Fibroblast of lung (primary cell): Measurements from ENCODE around the gene LRP1-AS. TPM values are rescaled to one million over a fixed set of nuclear protein-coding genes. Genes with fewer than 3 reads are reported as not detected.
"Not testable (repeated sequence)": the region's sequence is repeated elsewhere in the genome, so short reads cannot be mapped to it uniquely, and the experiment has no call there.

Experiments used
- DNase-seq, 2 donors: peaks; one replicate each; pipeline versions ENCODE4 v3.0.0 to v3.0.0-alpha.2; 2010; ENCODE audit warnings: low read depth in 2 of 2
- H2AFZ ChIP-seq: 2 replicates; pipeline ENCODE4 v1.5.1; 2012; ENCODE audit warnings: low read length, control low read depth, inconsistent platforms
- H3K27ac ChIP-seq: 2 replicates; pipeline ENCODE4 v1.5.1; 2011; ENCODE audit warnings: low read length, control low read depth; ENCODE audit not compliant: insufficient read depth
- H3K27me3 ChIP-seq: 2 replicates; pipeline ENCODE4 v1.5.1; 2011; ENCODE audit warnings: mild to moderate bottlenecking, low read length; ENCODE audit not compliant: control insufficient read depth, insufficient read depth
- H3K36me3 ChIP-seq: 2 replicates; pipeline ENCODE4 v1.5.1; 2011; ENCODE audit warnings: low read length; ENCODE audit not compliant: control insufficient read depth, insufficient read depth
- H3K4me1 ChIP-seq: 2 replicates; pipeline ENCODE4 v1.5.1; 2011; ENCODE audit warnings: low read length; ENCODE audit not compliant: control insufficient read depth, insufficient read depth; ENCODE audit errors: extremely low read depth
- H3K4me2 ChIP-seq: 2 replicates; pipeline ENCODE4 v1.5.1; 2011; ENCODE audit warnings: low read length, control low read depth; ENCODE audit not compliant: insufficient read depth; ENCODE audit errors: extremely low read depth
- H3K4me3 ChIP-seq, 4 experiments: fragments of 200-600 bp in 1 of 4; sonication (generic) in 1 of 4; replicated peaks in 1 of 4; 2 replicates each; pipeline ENCODE4 v1.5.1; 2011 to 2016; ENCODE audit warnings: low read length in 4 of 4, low read depth in 3 of 4, mild to moderate bottlenecking in 3 of 4, control low read depth in 2 of 4, inconsistent platforms in 1 of 4, mixed read lengths in 1 of 4; ENCODE audit not compliant: insufficient read depth in 1 of 4; ENCODE audit errors: control extremely low read depth in 1 of 4
- H3K79me2 ChIP-seq: 2 replicates; pipeline ENCODE4 v1.5.1; 2012; ENCODE audit warnings: mild to moderate bottlenecking, low read length, inconsistent platforms; ENCODE audit not compliant: control insufficient read depth, insufficient read depth
- H3K9ac ChIP-seq: 2 replicates; pipeline ENCODE4 v1.5.1; 2011; ENCODE audit warnings: mild to moderate bottlenecking, low read length, control low read depth; ENCODE audit not compliant: insufficient read depth
- H3K9me3 ChIP-seq: 2 replicates; pipeline ENCODE4 v1.5.1; 2012; ENCODE audit warnings: low read depth, low read length; ENCODE audit not compliant: control insufficient read depth, insufficient read depth
- H4K20me1 ChIP-seq: 2 replicates; pipeline ENCODE4 v1.5.1; 2011; ENCODE audit warnings: low read length; ENCODE audit not compliant: control insufficient read depth, insufficient read depth; ENCODE audit errors: extremely low read depth
- EZH2 ChIP-seq: IDR thresholded peaks from 2 replicates; pipeline ENCODE4 v1.5.1; 2012; ENCODE audit warnings: low read length, control low read depth, mild to moderate bottlenecking; ENCODE audit errors: missing control alignments
- polyA plus RNA-seq, 2 donors: library from polyadenylated mRNA; depleted of rRNA in 1 of 2; stranded (reverse) in 1 of 2; unstranded in 1 of 2; fragments of >200 nt; gene quantifications; 2 replicates each; pipeline ENCODE4 v1.2.1, GENCODE V29; 2011 to 2012; ENCODE audit warnings: missing spikeins in 1 of 2
- total RNA-seq: library from RNA; depleted of rRNA; stranded (reverse); fragments of >200 nt; gene quantifications from 2 replicates; pipeline ENCODE4 v1.2.1, GENCODE V29; 2014
- TF ChIP-seq, protein P1 (sequence below), 2 donors: IDR thresholded peaks in 1 of 2; conservative IDR thresholded peaks in 1 of 2; 1 replicate in 1 of 2; 2 replicates in 1 of 2; pipeline ENCODE4 v1.5.1; 2011 to 2012; ENCODE audit warnings: low read length in 2 of 2, control low read depth in 1 of 2, inconsistent platforms in 1 of 2, low read depth in 1 of 2, mild to moderate bottlenecking in 1 of 2

LRP1-AS gene
- total and polyA plus RNA-seq, 2 donors (not counting 1 experiment from before 2014, with no cell fraction given): not detected

DNA sequence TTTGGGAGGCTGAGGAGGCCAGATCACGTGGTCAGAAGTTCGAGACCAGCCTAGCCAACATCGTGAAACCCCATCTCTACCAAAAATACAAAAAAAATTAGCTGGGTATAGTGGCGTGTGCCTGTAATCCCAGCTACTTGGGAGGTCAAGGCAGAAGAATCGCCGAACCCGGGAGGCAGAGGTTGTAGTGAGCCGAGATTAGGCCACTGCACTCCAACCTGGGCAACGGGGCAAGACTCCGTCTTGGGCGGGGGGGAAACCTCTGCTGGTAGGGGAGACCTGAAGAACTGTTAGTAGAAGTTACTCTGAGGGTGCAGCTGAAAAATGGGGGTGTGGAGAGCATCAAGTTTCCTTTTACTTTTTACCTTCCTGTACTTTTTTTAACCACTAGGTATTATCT, 21.4 kb downstream of the LRP1-AS start:
- TF ChIP-seq, protein P1, sequence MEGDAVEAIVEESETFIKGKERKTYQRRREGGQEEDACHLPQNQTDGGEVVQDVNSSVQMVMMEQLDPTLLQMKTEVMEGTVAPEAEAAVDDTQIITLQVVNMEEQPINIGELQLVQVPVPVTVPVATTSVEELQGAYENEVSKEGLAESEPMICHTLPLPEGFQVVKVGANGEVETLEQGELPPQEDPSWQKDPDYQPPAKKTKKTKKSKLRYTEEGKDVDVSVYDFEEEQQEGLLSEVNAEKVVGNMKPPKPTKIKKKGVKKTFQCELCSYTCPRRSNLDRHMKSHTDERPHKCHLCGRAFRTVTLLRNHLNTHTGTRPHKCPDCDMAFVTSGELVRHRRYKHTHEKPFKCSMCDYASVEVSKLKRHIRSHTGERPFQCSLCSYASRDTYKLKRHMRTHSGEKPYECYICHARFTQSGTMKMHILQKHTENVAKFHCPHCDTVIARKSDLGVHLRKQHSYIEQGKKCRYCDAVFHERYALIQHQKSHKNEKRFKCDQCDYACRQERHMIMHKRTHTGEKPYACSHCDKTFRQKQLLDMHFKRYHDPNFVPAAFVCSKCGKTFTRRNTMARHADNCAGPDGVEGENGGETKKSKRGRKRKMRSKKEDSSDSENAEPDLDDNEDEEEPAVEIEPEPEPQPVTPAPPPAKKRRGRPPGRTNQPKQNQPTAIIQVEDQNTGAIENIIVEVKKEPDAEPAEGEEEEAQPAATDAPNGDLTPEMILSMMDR (conservative IDR thresholded peaks at IDR 0.05 in 1 of 2, IDR thresholded peaks at IDR 0.05 in 1 of 2; ENCODE audit: low read depth in 1 of 2, low read length in 2 of 2): no peak
- TF ChIP-seq EZH2: no peak
- no peak overlapping the region for H3K4me2 ChIP-seq
- H3K27me3 ChIP-seq: no peaks in the 10 kb centered on the region
- no peak overlapping the region for H3K27ac ChIP-seq
- peaks cover 11% of the 10 kb centered on the region for H3K4me1 ChIP-seq
- DNase-seq: no peak
- no peaks in the 10 kb centered on the region for H3K9me3 ChIP-seq
- H2AFZ ChIP-seq: no peak overlapping the region
- H3K4me3 ChIP-seq: no peak overlapping the region
- H3K36me3 ChIP-seq: no peaks in the 10 kb centered on the region
- H3K79me2 ChIP-seq: peaks cover 25% of the 10 kb centered on the region
- H3K9ac ChIP-seq: no peak overlapping the region
- no peaks in the 10 kb centered on the region for H4K20me1 ChIP-seq

DNA sequence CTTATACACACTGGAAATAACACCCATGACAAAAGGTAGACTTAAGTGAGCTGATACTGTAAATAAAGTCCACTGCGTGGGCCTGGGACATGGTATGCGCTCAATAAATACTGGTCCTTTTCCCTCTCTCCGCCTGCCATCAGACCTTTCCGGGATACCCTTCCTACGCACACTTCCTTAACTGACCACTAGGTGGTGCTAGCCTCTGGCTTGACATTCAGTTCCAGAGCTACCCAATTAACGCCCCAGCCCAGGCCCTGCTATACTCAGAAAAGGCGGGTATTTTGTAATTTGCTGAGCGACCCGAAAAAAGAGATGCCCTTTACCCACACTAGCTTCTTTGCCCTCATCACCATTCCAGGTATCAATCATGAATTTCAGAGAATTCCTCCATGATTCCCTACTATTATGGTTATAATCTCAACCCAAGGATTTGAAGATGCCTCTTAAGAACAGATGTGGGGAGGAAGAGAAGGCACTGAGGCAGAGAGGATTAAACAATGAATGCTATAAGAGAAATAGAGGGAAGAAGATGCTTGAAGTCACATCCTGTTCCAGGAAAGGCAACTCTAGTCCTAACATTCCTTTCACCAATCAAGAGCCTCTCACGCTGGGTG, 23.1 kb downstream of the LRP1-AS start:
- H3K9ac ChIP-seq: no peak overlapping the region
- H3K27ac ChIP-seq: no peak overlapping the region
- DNase-seq: peak; percentile 51 to 79

DNA sequence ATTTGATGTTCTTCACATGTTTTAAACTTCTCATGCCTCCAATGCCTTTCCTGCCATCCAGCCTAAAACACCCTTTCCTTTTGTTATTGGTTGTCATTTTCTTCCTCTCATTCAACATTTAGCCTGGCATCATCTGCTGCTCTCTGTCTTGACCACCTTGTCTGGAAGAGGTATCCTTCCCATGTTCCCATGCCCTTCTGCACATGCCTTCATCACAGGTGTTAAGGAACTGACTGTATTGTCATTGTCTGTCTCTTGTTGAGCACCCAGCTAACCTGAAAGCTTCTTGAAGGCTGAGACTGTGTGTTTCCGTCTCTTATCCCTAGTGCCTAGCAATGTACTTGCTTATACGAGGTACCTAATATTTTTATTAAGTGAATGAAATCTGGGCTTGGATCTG, 23.6 kb downstream of the LRP1-AS start:
- Histone ChIP-seq H3K9me3 (no peaks in the 10 kb centered on the region), H3K4me3 (no peak overlapping the region), H3K4me1 (peaks cover 9% of the 10 kb centered on the region), H3K79me2 (peaks cover 3% of the 10 kb centered on the region), H2AFZ (no peak overlapping the region), H3K4me2 (no peak overlapping the region), H3K27ac (no peak overlapping the region), H3K9ac (no peak overlapping the region), H4K20me1 (no peaks in the 10 kb centered on the region), H3K36me3 (no peaks in the 10 kb centered on the region), H3K27me3 (no peaks in the 10 kb centered on the region)
- no peak for TF ChIP-seq EZH2
- TF ChIP-seq, protein P1 (conservative IDR thresholded peaks at IDR 0.05 in 1 of 2, IDR thresholded peaks at IDR 0.05 in 1 of 2; ENCODE audit: low read depth in 1 of 2, low read length in 2 of 2): no peak
- DNase-seq: no peak

More for the DNA sequence above, 23.1 kb downstream of the LRP1-AS start:
- Histone ChIP-seq H3K27me3 (no peaks in the 10 kb centered on the region), H3K4me2 (no peak overlapping the region), H3K79me2 (peaks cover 8% of the 10 kb centered on the region), H2AFZ (no peak overlapping the region), H3K9me3 (no peaks in the 10 kb centered on the region), H3K4me1 (peaks cover 5% of the 10 kb centered on the region), H4K20me1 (no peaks in the 10 kb centered on the region), H3K36me3 (no peaks in the 10 kb centered on the region), H3K4me3 (no peak overlapping the region)
- no peak for TF ChIP-seq EZH2
- TF ChIP-seq, protein P1 (conservative IDR thresholded peaks at IDR 0.05 in 1 of 2, IDR thresholded peaks at IDR 0.05 in 1 of 2; ENCODE audit: low read depth in 1 of 2, low read length in 2 of 2): peak; percentile 95 to 98

DNA sequence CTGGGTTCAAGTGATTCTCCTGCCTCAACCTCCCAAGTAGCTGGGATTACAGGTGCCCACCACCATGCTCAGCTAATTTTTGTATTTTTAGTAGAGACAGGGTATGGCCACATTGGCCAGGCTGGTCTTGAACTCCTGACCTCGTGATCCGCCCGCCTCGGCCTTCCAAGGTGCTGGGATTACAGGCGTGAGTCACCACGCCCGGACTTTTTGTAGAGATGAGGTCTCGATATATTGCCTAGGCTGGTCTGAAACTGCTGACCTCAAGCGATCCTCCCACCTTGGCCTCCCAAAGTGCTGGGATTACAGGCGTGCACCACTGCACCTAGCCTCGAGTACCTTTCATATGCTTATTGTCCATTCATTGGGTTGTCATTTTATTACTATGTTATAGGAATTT, 26.7 kb downstream of the LRP1-AS start:
- not testable (repeated sequence) for DNase-seq

More for the DNA sequence above, 26.7 kb downstream of the LRP1-AS start:
- not testable (repeated sequence) for H3K4me2 ChIP-seq, H3K79me2 ChIP-seq, H4K20me1 ChIP-seq, H3K36me3 ChIP-seq, H2AFZ ChIP-seq, H3K9ac ChIP-seq, H3K4me1 ChIP-seq, H3K27ac ChIP-seq, H3K9me3 ChIP-seq, H3K27me3 ChIP-seq, H3K4me3 ChIP-seq
